GM21576 (cell line): Measurements from ENCODE around the gene TP53.

Source experiments
- ATAC-seq: cut with Tn5 transposase; IDR thresholded peaks from one replicate; pipeline ENCODE4 v1.9.1; 2021; ENCODE audit warnings: mild to moderate bottlenecking, moderate library complexity; ENCODE audit not compliant: unreplicated experiment

The TP53 gene

DNA sequence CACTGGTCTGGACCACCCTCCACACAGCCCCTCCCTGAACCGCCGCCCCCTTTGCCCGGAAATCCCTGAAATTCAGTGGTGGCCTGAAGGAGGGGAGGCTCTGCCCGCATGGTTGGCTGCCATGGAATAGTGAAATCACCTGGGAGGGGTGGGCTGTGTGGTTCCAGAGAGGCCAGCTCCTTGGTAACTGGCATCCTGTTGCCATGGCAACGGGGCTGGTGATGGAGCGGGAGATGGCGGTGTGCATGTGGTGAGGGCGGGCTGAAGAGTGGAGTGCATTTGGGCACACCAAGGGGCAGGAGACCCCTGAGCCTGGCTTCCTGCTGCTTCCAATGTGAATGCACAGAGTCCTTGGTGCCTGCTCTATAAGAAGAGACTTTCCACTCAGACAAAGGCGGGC is 20.2 kb upstream of the TP53 start:
- no peak for ATAC-seq

DNA sequence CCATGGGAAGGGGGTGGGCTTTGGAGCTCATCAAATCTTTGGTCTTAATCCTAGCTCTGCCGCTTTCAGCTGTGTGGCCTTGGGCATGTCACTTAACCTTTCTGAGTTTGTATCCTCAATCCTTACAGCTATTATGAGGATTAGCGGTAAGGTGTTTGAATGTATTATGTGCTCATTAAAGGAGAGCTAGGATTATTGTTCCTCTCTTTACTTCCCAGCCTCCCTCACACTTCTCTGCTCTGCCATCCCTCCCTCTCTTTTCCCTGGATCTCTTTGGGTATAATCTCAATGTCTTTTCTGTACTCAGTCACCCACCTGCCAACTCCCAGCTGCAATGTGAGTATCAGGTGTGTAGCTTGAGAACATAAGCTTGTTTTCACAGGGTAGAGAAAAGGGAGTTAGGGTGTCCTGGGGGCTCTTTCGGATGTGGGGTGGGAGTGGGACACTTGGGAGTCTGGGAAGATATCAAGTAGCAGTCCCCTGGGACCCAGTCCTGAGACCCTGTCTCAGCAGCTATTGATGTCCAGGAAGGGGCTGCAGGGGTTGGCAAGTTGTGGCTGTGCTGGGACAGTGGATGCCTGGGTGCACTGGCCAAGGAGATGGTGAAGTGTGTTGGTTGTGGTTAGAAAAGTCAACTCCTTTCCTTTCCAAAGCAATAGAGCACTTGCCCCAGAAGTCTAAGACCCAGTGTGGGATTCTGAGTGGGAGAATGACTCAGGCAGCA is 19.5 kb upstream of the TP53 start:
- ATAC-seq, result no peak

GRCh38 chr17:7705269-7706255 is 18.3 kb upstream of the TP53 start:
- ATAC-seq, result no peak

DNA sequence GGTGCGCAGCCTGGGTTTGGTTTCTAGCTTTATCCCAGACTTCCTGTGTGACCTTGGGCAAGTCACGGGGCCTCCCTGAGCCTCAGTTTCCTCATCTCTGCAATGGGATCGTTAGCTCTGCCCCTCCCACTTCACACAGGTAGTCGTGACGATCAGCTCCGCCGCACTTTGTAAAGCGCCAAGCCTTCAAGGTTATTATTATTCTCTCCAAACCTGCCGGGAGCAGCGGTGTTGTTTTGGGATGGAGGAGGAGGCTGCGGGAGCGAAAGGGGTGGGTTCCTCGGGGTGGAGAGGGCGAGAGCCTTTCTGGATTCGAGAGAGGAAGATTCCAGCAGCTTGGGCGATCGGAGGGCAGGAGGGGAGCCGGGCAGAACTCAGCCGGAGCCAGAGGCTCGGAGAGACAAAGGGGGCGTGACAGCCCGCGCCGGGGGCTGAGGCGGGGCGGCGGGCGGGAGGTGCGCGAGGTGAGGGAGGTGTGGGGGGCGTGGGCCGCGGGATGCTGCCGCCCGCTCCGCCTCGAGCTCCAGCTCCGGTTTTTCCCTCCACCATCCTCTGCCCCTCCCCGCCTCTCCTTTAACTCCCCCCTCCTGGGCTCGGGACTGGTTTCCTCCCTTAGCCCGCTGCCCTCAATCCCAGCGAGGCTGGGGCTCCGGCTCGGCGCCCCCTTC is 17.4 kb upstream of the TP53 start, which contains the start of gene EFNB3:
TSS of gene EFNB3 (plus strand) at position 602 of the 668 bp plus-strand sequence. CDS start 397 bp downstream, outside the sequence.
- no peak for ATAC-seq

DNA sequence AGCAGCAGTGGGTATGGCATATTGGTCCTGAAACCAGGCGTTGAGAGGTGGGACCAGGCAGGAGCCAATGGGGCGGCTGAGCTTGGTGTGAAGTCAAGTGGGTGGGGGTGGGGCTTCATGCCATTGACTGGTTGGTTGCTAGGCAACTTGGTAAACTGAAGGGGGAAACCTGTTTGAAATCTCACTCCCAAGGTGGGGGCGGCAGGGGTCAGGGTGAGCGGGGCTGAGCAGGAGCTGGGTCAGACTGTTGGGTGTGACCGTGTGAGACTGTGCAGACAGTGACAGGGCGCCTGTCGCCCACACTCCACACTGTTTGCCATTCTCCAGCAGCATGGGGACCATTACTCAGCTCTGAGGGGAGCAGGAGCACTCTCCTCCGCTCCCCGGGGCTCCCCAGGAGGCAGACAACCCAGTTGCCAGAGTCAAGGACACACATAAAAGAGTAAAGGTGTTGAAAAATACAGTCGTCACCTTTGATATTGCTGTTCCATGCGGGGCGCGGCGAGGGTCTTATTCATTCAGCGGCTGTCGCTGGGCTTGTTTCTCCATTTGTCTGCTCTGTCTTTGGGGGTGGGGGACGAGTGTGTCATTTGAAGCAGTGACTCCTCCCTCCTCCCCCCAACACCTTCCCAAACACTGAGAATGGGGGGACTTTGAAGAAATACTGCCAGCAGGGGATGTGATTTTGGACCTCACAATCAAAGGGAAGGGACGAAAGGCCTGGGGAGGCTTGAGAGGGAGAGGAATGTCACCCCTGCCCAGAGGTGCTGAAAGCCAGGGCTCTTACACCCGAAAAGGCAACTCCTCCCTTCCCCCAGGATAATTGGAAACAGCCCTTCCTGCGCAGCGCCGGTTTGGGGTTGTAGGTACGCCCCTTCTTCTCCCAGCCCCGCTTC is 16.5 kb upstream of the TP53 start:
- ATAC-seq, result no peak

DNA sequence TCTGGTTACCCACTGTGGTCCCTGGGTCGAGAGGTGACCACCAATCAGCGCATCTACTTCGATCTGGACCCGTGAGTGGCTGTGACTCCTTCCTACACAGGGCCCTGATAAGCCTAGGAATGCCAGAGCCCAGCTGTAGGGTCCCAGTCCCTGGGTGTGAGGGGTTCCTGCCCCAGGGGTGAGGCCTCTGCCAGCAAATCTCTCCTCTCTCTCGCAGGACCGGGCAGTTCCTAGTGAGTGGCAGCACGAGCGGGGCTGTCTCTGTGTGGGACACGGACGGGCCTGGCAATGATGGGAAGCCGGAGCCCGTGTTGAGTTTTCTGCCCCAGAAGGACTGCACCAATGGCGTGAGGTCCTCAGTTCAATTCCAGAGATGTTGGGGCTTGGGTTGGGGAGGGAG is 15.5 kb upstream of the TP53 start:
- ATAC-seq, result no peak

DNA sequence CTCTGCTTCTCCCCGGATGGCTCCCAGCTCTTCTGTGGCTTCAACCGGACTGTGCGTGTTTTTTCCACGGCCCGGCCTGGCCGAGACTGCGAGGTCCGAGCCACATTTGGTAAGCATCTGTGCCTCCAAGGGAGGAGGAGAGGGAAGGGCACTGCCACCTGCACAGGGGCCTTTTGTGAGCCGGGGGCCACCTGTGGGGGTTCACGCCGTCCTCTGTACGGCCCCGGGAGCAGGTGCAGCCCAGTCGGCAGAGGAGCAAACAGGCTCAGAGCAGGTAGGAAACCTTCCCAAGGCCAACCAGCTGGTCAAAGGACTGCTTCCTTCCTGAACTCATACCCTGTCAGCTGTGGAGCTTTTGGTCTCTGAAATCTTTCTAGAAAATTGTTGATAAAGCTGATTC is 14.4 kb upstream of the TP53 start:
- no peak for ATAC-seq

GRCh38 chr17:7700510-7700909 is 13.2 kb upstream of the TP53 start:
- ATAC-seq, result no peak

- no peak for ATAC-seq
Observed at GRCh38 chr17:7697828-7698588, 10.7 kb upstream of the TP53 start.

DNA sequence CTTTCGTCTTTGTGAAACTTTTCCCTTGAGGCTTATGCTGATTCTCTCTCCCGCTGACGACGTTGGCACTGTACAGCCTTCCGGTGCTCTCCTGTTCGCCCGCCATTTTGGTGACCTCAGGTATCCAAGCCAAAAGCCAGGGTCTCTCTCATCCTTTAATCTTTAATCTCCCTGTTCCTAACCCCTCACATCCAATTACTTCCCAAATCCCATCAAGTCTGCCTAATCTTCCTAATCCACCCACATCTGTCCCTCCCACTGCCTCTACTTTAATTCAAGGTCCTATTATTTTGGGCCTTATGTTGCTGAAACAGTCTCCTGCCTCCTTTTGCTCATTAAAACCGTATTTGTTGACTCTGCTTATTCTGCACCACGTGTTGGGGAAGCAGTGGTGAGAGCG is 8.3 kb upstream of the TP53 start:
- ATAC-seq, result no peak

- ATAC-seq, result no peak
Observed at GRCh38 chr17:7688808-7689316, 1.6 kb upstream of the TP53 start.

- ATAC-seq, result peak; percentile 58
Observed at GRCh38 chr17:7687908-7688807, 868 bp upstream of the TP53 start, which contains the start of gene WRAP53. Gene WRAP53, plus strand, starts transcription at chr17:7688477. Its CDS starts 172 bp downstream, at chr17:7688649.

DNA sequence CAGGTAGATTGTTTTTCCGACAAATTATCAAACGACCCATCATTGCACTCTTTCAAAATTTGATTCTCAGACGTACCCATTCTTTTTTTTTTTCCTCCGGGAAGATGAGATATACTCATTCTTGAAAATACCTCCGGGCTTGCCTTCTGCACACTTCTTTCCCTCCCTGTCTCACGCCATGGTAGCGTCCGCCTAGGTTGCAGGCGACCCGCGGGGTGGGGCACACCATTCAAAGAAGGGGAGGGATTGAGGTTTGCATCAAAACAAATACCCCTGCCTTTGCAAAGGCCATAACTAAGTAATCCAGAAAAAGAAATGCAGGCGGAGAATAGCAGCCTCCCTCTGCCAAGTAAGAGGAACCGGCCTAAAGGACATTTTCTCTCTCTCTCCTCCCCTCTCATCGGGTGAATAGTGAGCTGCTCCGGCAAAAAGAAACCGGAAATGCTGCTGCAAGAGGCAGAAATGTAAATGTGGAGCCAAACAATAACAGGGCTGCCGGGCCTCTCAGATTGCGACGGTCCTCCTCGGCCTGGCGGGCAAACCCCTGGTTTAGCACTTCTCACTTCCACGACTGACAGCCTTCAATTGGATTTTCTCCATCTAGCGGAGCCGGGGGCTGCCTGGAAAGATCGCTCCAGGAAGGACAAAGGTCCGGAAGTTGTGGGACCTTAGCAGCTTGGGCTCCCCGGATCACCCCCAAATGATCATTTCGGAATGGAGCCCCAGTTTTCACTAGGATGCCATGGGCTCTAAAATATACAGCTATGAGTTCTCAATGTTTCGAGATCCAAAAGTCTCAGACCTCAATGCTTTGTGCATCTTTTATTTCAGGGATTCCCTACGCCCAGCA is 843 bp downstream of the TP53 start:
- ATAC-seq, result peak; percentile 39

DNA sequence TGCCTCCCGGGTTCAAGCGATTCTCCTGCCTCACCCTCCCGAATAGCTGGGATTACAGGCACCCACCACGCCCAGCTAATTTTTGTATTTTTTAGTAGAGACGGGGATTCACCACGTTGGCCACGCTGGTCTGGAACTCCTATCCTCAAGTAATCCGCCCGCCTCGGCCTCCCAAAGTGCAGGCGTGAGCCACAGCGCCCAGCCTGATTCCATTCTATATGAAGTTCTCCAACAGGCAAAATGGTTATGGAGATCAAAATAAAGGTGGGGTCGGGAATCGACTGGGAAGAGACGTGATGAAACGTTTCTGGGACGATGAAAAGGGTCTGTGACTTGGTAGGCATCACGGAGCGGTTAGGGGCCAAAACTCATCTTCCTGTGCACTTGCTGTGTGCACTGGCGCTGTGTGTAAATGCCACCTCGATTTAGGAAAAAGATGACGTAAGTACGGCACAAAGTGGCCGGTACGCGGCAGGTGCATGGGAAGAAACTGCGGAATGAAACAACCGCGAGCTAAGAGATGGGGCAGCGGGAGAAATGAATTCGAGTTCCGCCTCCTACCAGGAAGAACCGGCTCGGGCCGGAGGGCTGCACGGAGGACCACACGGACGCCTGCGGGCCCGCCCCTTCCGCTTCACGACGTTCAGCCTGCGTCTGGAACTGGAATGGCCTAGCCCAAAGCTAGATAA is 1.6 kb downstream of the TP53 start:
- ATAC-seq, result peak; percentile 47

DNA sequence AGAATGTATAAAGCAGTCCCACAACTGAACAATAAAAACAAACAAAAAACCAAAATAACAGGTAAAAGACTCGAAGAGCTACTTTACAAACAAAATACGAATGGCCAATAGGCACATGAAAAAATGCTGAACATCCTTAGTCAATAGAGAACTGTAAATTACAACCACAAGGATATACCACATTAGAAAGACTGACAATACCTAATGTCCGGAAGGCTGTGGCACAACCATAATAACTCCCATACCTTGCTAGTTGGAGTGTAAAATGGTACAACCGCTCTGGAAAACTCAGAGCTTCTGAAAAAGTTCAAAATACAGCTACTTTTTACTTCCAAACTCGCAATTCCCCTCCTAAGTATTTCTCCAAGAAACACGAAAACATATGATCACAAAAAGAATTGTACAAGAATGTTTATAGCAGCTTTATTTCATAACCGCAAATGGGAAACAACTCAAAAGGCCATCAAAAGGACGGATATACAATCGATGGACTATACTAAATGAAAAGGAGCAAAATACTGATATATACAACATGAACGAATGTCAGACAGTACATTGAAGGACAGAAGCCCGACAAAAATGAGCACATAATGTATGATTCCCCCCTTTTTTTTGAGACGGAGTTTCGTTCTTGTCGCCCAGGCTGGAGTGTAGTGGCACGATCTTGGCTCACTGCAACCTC is 2.3 kb downstream of the TP53 start:
- ATAC-seq, result no peak

- no peak for ATAC-seq
Observed at GRCh38 chr17:7677388-7678067, 9.8 kb downstream of the TP53 start.
